ENCODE data around the gene OR6A2.

OR6A2 gene

DNA sequence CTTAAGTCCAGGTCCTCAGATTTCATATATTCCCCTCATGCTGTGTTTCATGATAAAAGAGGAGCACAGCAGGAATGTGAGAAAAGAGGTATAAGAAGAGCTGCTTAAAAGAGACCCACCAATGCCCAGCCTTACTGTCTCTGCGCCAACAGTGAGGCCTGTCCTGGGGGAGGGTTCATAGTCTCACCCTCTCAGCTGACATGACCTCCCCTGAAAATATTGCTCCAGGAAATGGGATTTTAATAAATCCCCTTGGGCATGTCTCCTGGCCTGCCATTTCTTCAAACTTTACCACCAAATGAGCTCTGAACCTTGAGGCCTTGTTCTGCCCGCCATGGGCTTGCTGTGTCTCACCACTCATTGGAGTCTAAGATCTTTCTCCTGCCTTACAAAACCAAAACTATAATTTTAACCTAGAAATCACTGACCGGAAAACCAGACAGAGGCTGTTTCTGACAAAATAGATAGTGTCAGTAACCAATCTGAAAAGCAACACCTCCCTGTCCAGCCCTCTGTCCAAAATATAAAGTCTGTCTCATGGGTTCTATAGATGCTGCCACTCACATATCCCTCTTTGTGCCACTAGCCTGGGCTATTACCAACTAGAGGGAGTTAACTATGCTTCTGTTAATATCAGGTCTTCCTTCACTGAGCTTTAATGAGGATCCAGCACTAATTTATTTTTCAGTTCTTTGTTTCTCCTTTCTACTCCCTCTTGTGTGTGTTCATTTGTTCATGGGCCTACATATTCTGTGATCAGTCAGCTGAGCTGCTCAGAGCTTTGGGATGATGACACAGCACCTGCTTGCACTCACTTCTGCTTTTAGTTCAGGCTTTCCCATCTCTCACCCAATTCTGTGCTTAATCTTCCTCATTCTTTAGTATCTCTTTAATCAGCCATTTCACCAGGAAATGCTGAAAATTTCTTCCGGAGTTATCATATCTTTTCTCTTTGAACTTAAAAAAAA lies 27.3 kb downstream of the OR6A2 start, which contains the start of gene OR2AG2:
TSS of gene OR2AG2 (minus strand) at position 51 of the 968 bp plus-strand sequence. CDS start 3,019 bp downstream, outside the sequence.
- DNase-seq (ENCODE audit: low read depth) = peak; percentile 62
- H3K4me3 ChIP-seq (ENCODE audit: low read depth, low read length) = no peak within 1 kb of the TSS
- no peak for TF ChIP-seq CTCF (IDR thresholded peaks at IDR 0.05; ENCODE audit: insufficient read depth, low read depth, low read length, missing control alignments)

DNA sequence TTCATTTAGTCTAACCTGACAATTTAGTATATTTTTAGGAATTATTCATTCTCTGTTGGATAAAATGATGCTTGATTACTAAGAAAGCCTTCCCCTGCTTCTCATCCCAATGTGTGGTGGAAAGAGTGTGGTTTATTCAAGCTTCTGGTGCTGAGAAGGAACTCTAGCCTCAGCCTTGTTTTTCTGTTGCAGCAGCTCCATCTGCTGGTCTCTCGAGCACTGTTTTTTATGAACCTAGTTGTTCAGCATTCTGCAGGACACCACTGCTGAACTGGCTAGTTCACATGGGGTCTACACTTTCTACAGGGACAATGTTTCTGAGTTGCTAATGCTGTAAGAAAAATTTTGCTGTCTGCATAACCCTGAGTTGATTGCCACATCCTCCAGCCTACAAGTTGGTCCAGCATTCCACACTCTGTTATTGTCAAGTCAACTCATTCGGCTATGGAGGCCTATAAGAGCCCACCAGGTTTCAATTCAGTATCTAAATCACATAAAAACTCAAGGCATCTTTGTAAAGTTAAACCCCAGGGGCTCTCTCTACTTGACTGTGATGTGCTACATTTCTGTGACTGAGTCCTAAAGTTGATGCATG lies 42.0 kb downstream of the OR6A2 start:
- TF ChIP-seq CTCF (IDR thresholded peaks at IDR 0.05; ENCODE audit: insufficient read depth, low read depth, low read length, missing control alignments) = peak; percentile 77
- DNase-seq (ENCODE audit: low read depth) = peak; percentile 74
- no peak overlapping the region for H3K4me3 ChIP-seq (ENCODE audit: low read depth, low read length)

GRCh38 chr11:6755953-6756347 lies 43.5 kb downstream of the OR6A2 start:
- no peak for TF ChIP-seq CTCF (IDR thresholded peaks at IDR 0.05; ENCODE audit: insufficient read depth, low read depth, low read length, missing control alignments)
- no peak for DNase-seq (ENCODE audit: low read depth)
- H3K4me3 ChIP-seq (ENCODE audit: low read depth, low read length) = no peak overlapping the region

DNA sequence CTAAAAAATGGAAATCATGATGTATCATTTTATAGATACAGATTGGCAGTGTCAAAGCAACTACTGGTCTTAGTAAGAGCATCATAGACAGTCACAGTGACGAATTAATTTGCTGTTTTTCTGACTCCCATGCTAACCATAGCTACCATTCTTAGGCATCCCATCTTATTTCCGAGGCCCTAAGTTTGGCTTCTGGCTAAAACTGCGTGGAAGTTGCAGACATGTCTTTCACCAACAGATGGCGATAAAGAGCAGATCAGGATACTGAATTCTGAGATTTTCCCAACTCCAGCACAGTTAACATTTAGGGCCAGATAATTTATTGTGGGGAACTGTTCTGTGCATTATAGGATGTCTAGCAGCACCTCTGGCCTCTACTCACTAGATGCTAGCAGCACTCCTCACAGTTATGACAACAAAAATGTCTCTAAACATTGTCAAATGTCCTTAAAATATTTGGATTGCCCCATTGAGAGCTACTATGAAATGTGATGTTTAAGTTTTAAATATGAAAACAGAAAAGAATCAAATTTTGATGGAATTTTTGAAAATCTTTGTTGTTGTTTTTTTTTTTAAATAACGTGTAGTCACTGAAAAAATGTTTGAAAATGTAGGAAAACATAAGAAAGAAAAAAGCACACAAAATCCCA lies 44.1 kb downstream of the OR6A2 start:
- no peak overlapping the region for H3K4me3 ChIP-seq (ENCODE audit: low read depth, low read length)
- peak; percentile 38 for DNase-seq (ENCODE audit: low read depth)
- TF ChIP-seq CTCF (IDR thresholded peaks at IDR 0.05; ENCODE audit: insufficient read depth, low read depth, low read length, missing control alignments) = peak; percentile 90

- H3K4me3 ChIP-seq (ENCODE audit: low read depth, low read length) = peak overlapping the region; percentile 97
- TF ChIP-seq CTCF (IDR thresholded peaks at IDR 0.05; ENCODE audit: insufficient read depth, low read depth, low read length, missing control alignments) = no peak
- DNase-seq (ENCODE audit: low read depth) = peak; percentile 18
These were observed 52.3 kb downstream of the OR6A2 start for GRCh38 chr11:6747097-6747668.

DNA sequence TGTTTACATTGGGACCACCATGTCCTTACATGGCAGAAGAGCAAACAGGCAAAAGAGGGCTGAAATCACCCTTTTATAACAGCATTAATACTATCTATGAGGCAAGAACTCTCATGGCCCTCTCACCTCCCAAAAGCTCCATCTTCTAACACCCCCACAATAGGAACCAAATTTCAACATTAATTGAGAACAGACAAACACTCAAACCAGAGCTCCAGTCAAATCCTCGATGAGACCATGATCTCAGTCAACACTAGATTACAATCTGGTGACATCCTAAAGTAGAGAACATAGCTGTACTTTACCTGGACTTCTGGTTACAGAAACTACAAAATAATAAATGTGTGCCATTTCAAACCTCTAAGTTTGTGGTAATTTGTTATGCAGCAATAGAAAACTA lies 52.9 kb downstream of the OR6A2 start:
- H3K4me3 ChIP-seq (ENCODE audit: low read depth, low read length) = peak overlapping the region; percentile 97
- no peak for TF ChIP-seq CTCF (IDR thresholded peaks at IDR 0.05; ENCODE audit: insufficient read depth, low read depth, low read length, missing control alignments)
- no peak for DNase-seq (ENCODE audit: low read depth)

Data from GM12865 (cell line).